Measurements from ENCODE around the gene CST4. TPM values are rescaled to one million over a fixed set of nuclear protein-coding genes. Genes with fewer than 3 reads are reported as not detected.

Gene CST4
- total RNA-seq, 6 donors from 2014 or later = not detected

DNA sequence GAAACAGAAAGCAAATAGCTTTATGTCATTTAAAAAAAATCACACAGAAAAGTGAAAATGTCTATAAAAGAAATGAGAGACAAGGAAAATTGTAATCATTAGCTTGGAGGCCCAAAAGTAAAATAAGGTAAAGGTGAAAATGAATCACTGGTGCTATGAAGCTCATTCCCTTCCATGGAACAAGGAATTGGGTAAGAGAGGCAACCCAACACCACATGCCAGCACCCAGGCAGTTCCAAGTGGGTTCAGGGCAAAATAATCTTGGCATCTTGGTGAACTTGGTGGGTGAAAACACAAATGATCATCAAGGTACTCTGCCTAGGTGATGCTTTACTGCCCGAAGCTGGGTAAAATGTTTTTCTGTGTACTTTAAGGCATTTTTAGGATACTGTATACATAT, 16.7 kb downstream of the CST4 start:
- Histone ChIP-seq H3K4me3 (no peak overlapping the region), H3K36me3 (no peaks in the 10 kb centered on the region), H3K27me3 (no peaks in the 10 kb centered on the region), H3K9me3 (no peaks in the 10 kb centered on the region), H3K27ac (no peak overlapping the region), H3K4me1 (peaks cover 0 to 3% (median 0%) of the 10 kb centered on the region in 4 donors)
- WGBS, 2 donors = 91% methylated on average over 1 of the region's 1 CpG
- DNase-seq (no peak), ATAC-seq (ENCODE audit: low FRiP score in 2 of 2) (no peak)
- TF ChIP-seq POLR2A (IDR thresholded peaks at IDR 0.05) (no peak), EP300 (IDR thresholded peaks at IDR 0.05) (no peak)

DNA sequence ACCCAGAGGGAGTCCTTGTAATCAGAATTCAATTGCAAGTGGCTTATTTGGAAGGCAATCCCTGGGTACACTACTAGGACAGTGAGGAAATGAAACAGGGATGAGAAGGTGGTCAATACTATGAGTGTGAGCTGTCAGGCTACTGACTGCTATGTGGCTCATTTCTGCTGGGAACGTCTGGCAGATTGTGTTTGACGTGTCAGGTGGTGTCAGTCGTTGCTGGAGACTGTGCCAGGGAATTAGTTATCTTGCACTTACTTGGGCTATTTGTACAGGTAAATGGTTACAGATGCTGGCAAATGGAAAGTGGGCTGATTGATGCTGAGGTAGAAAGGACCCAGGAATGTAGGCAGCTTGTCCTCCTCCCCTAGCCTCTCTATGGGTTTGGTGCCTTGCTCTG, 17.4 kb downstream of the CST4 start:
- WGBS, 2 donors = 71 to 78% methylated on average over 3 of the region's 3 CpGs
- H3K9me3 ChIP-seq = no peaks in the 10 kb centered on the region
- DNase-seq = no peak
- no peak overlapping the region for H3K27ac ChIP-seq
- H3K4me3 ChIP-seq = no peak overlapping the region
- no peaks in the 10 kb centered on the region for H3K27me3 ChIP-seq
- no peak for ATAC-seq (ENCODE audit: low FRiP score in 2 of 2)
- H3K4me1 ChIP-seq = peaks cover 0 to 3% (median 0%) of the 10 kb centered on the region in 4 donors
- TF ChIP-seq EP300 (IDR thresholded peaks at IDR 0.05) (no peak), POLR2A (IDR thresholded peaks at IDR 0.05) (no peak), POLR2AphosphoS5 (IDR thresholded peaks at IDR 0.05) (no peak)
- TF ChIP-seq, protein P1, sequence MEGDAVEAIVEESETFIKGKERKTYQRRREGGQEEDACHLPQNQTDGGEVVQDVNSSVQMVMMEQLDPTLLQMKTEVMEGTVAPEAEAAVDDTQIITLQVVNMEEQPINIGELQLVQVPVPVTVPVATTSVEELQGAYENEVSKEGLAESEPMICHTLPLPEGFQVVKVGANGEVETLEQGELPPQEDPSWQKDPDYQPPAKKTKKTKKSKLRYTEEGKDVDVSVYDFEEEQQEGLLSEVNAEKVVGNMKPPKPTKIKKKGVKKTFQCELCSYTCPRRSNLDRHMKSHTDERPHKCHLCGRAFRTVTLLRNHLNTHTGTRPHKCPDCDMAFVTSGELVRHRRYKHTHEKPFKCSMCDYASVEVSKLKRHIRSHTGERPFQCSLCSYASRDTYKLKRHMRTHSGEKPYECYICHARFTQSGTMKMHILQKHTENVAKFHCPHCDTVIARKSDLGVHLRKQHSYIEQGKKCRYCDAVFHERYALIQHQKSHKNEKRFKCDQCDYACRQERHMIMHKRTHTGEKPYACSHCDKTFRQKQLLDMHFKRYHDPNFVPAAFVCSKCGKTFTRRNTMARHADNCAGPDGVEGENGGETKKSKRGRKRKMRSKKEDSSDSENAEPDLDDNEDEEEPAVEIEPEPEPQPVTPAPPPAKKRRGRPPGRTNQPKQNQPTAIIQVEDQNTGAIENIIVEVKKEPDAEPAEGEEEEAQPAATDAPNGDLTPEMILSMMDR (IDR thresholded peaks at IDR 0.05) = no peak
- H3K36me3 ChIP-seq = no peaks in the 10 kb centered on the region

DNA sequence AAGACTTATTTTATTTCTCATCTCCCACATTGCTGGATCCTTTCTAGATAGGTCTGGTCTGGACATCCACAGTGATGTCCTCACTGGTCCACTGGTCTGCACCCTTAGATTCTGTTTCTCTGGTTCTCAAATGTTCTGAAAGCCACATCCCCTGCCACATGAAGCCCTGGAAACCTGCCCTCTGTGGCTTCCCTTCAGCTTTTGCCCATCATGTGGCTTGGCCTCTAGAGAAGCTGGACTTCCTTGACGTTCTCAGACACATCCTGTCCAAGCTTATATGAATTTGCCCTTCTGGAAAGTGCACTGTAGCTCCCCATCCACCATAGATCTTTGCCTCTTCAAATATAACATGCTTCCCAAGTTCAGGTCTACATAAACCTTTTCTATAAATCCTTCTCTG, 18.5 kb downstream of the CST4 start:
- H3K4me1 ChIP-seq = peaks cover 0 to 3% (median 0%) of the 10 kb centered on the region in 4 donors
- no peaks in the 10 kb centered on the region for H3K9me3 ChIP-seq
- DNase-seq = no peak
- WGBS, 2 donors = 6 to 15% methylated on average over 1 of the region's 1 CpG
- ATAC-seq (ENCODE audit: low FRiP score in 2 of 2) = no peak
- H3K4me3 ChIP-seq = no peak overlapping the region
- H3K36me3 ChIP-seq = no peaks in the 10 kb centered on the region
- no peaks in the 10 kb centered on the region for H3K27me3 ChIP-seq
- TF ChIP-seq POLR2AphosphoS5 (IDR thresholded peaks at IDR 0.05) (no peak), EP300 (IDR thresholded peaks at IDR 0.05) (no peak), POLR2A (IDR thresholded peaks at IDR 0.05) (no peak)
- TF ChIP-seq, protein P1 (IDR thresholded peaks at IDR 0.05) = no peak
- no peak overlapping the region for H3K27ac ChIP-seq

DNA sequence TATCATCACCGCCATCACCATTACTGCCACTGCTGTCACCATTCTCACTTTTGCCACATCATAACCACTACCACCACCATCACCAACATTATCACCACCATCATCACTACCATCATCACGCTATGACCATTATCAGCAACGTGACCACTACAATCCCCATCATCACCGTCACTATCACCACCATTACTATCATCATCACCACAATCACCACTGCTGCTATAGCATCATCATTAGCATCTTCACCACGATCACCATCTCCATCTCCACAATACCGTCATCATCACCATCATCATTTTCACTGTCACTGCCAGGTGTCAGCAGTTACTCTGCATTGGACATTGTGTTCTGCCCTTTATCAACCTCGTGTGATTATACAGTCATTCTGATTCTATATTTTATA, 19.0 kb downstream of the CST4 start:
- H3K27ac ChIP-seq = no peak overlapping the region
- 90 to 91% methylated on average over 7 of the region's 7 CpGs for WGBS, 2 donors
- no peaks in the 10 kb centered on the region for H3K27me3 ChIP-seq
- no peaks in the 10 kb centered on the region for H3K9me3 ChIP-seq
- no peaks in the 10 kb centered on the region for H3K36me3 ChIP-seq
- ATAC-seq (ENCODE audit: low FRiP score in 2 of 2) (no peak), DNase-seq (no peak)
- no peak for TF ChIP-seq EP300 (IDR thresholded peaks at IDR 0.05)
- TF ChIP-seq POLR2AphosphoS5 (IDR thresholded peaks at IDR 0.05) = no peak
- no peak for TF ChIP-seq POLR2A (IDR thresholded peaks at IDR 0.05)
- TF ChIP-seq, protein P1 (IDR thresholded peaks at IDR 0.05) = no peak
- no peak overlapping the region for H3K4me3 ChIP-seq
- H3K4me1 ChIP-seq = peaks cover 0 to 3% (median 0%) of the 10 kb centered on the region in 4 donors

DNA sequence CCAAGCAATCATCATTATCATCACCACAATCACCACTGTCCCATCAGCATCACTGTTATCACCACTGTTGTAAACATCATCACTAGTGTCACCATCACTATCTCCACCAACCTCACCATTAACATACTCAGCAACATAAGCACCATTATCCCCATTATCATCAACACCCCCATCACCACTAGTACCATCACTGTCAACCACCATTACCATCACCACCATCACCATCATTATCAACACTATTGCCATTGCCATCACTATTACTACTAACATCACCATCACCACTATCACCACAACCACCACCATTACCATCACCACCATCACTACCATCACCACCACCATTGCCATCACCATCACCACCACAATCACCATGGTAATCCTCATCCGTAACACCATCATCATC, 19.5 kb downstream of the CST4 start:
- no peaks in the 10 kb centered on the region for H3K27me3 ChIP-seq
- ATAC-seq (ENCODE audit: low FRiP score in 2 of 2) (no peak), DNase-seq (no peak)
- H3K4me1 ChIP-seq = peaks cover 0 to 3% (median 0%) of the 10 kb centered on the region in 4 donors
- no peak overlapping the region for H3K4me3 ChIP-seq
- no peak overlapping the region for H3K27ac ChIP-seq
- H3K36me3 ChIP-seq = no peaks in the 10 kb centered on the region
- TF ChIP-seq POLR2AphosphoS5 (IDR thresholded peaks at IDR 0.05) = no peak
- TF ChIP-seq POLR2A (IDR thresholded peaks at IDR 0.05) = no peak
- TF ChIP-seq EP300 (IDR thresholded peaks at IDR 0.05) = no peak
- TF ChIP-seq, protein P1 (IDR thresholded peaks at IDR 0.05) = no peak
- 48 to 100% methylated on average over 1 of the region's 1 CpG for WGBS, 2 donors
- no peaks in the 10 kb centered on the region for H3K9me3 ChIP-seq

Measured in upper lobe of left lung (tissue), 6 donors.